NCI-H524 treated with DMSO at 0.1 percent for 48 hours (cell line): ENCODE data around the gene SDHAF1.
"Not testable (repeated sequence)": the region's sequence is repeated elsewhere in the genome, so short reads cannot be mapped to it uniquely, and the experiment has no call there.

Experiments used
- DNase-seq: peaks from one replicate; lab custom pipeline; 2025; lab: John Stamatoyannopoulos, UW

Gene SDHAF1, protein sequence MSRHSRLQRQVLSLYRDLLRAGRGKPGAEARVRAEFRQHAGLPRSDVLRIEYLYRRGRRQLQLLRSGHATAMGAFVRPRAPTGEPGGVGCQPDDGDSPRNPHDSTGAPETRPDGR

GRCh38 chr19:35995048-35995993 lies at the start of gene SDHAF1:
SDHAF1 (plus strand) TSS chr19:35995188; CDS start chr19:35995275, 87 bp downstream.
- DNase-seq = peak; percentile 85

DNA sequence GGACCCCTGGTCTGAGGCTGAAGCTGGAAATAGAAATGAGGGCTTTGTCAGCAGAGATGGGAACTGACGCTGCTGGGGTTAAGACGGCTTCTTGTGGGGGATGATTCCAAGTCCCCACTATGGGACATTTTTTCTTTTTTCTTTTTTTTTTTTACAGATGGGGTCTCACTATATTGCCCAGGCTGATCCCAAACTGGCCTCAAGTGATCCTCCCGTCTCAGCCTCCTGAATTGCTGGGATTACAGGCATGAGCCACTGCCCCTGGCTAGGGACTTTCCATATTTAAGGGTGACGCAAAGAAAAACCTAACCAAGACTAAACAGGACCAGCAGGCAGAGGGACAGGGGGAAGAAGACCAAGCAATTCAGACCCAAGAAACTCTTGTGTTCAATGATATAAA lies 48.8 kb upstream of the SDHAF1 start:
- no peak for DNase-seq

GRCh38 chr19:35949131-35949530 lies 45.9 kb upstream of the SDHAF1 start:
- DNase-seq = no peak

DNA sequence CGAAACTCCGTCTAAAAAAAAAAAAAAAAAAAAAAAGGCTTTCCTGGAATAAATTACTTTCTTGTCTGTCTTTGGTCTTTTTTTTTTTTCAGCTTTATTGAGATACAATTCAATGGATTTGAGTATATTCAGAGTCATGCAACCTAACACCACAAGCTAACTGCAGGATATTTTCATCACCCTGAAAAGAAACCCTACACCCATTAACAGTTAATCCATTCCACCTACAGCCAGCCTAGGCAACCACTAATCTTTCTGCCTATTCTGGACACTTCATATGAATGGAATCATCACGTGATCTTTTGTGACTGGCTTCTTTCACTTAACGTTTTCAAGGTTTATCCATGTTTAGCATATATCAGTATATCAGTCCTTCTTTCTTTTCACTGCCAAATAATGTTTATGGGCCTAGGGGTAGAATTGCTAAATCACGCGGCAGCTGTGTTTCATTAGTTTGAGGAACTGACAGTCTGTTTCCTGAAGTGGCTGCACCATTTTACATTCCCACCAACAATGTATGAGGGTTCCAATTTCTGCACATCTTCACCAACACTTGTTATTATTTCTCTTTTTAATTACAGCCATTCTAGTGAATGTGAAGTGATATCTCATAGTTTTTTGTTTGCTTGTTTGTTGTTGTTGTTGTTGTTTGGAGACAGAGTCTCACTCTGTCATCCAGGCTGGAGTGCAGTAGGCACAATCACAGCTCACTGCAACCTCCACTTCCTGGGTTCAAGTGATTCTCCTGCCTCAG lies 38.9 kb upstream of the SDHAF1 start:
- peak; percentile 44 for DNase-seq

DNA sequence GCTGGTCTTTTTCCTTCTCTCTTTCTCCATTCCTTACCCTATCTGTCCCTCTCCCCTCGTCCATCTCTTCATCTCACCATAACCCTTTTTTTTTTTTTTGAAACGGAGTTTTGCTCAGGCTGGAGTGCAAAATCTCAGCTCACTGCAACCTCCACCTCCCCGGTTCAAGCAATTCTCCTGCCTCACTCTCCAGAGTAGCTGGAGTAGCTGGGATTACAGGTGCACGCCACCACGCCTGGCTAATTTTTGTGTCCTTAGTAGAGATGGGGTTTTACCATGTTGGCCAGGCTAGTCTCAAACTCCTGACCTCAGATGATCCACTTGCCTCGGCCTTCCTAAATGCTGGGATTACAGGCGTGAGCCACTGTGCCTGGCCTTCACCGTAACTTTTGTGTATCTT lies 37.6 kb upstream of the SDHAF1 start:
- not testable (repeated sequence) for DNase-seq

DNA sequence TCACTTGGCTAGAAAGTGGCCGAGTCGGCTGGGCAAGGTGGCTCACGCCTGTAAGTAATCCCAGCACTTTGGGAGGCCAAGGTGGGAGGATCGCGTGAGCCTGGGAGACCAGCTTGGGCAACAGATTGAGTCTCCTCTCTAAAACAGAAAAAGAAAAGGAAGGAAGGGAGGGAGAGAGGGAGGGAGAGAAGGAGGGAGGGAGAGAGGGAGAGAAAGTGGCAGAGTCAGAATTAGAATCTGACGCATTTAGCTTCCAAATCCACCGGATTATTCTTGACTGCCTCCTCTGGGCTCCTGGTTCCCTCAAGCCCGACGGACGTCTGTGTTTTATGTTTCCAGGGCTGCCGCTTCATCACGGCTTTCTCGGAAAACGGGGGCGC lies 36.3 kb upstream of the SDHAF1 start:
- no peak for DNase-seq

DNA sequence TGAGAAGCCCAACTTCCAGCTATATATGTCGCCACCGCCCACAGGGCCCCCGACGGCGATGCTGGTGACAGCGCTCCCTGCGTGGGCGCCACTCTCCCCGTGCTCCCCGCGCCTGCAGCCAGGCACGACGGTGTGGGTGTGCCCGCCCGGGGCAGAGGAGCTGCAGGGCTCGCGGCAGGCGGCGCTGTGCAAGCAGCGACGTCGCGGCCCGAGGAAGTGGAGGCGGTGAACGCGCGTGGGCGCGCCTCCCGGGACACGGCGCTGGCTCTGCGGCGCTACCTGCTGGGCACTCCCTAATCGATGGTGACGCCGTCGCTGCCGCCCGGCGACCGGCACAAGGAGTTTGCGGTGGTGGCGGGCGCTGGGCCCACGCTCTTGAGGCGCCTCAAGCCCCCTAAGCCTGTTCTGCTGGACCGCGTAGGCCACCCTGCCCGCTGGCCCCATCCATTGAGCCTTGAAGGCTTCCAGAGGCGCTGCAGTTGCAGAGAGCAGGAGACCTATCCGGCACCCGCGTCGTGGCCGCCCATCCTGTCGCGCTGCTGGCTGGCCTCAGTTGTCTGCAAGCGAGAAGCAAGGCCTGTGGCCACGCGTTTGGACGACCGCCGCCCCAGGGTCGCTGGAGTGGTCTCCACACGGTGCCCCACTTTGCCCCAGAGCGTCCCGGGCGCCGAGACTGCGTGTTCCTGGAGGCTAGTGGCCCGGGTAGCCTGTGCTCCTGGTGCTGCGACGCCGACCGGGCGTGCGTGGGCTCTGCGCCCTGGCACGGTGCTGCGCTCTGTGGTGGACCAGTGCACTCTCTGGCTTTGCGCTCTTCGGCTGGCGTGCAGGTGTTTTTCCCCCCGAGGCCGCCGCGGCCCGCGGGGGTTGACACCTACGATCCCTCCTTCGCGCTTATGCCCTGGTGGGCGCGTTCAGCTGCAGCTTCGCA lies 35.7 kb upstream of the SDHAF1 start:
- no peak for DNase-seq

DNA sequence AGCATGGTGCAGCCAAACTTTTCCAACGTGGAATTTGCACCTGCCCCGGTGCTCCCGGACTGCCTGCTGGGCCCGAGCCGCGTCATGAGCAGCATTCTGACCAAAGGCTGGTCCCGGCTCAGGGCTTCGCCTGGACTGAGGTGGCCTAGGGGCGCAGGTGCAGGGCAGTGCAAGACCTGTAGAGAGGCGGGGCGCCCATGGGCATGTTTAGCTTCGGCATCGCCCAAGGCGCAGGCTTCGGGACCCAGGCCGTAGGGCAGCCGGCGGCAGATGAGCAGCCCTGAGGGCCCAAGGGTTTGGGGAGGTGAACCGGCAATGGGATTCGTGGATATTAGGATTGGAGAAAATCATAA lies 35.0 kb upstream of the SDHAF1 start:
- DNase-seq = no peak

- DNase-seq = no peak
Observed at GRCh38 chr19:35960432-35960972, 34.5 kb upstream of the SDHAF1 start.

DNA sequence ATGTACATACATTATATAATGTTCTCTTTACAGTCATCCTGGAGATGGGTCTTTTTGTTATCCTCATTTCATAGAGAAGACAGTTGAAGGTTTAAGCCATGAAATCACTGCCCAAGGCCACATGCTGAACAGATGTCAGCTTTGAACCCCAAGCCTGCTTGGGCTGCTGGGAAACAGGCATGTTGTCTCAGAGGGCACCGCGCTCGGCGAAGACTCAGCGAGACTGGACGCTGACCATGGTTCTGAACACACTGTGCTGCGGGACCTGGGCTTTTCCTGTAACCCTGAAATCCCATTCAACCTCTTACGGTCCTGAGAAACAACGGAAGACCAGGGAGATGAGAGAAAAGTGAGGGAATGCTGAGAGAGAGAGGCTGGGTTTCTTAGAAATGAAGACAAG lies 31.5 kb upstream of the SDHAF1 start:
- DNase-seq = no peak

GRCh38 chr19:35966771-35967170 lies 28.2 kb upstream of the SDHAF1 start:
- no peak for DNase-seq

- DNase-seq = peak; percentile 83
Observed at GRCh38 chr19:35973487-35973886, 21.5 kb upstream of the SDHAF1 start.

GRCh38 chr19:35975608-35976214 lies 19.3 kb upstream of the SDHAF1 start:
- no peak for DNase-seq

DNA sequence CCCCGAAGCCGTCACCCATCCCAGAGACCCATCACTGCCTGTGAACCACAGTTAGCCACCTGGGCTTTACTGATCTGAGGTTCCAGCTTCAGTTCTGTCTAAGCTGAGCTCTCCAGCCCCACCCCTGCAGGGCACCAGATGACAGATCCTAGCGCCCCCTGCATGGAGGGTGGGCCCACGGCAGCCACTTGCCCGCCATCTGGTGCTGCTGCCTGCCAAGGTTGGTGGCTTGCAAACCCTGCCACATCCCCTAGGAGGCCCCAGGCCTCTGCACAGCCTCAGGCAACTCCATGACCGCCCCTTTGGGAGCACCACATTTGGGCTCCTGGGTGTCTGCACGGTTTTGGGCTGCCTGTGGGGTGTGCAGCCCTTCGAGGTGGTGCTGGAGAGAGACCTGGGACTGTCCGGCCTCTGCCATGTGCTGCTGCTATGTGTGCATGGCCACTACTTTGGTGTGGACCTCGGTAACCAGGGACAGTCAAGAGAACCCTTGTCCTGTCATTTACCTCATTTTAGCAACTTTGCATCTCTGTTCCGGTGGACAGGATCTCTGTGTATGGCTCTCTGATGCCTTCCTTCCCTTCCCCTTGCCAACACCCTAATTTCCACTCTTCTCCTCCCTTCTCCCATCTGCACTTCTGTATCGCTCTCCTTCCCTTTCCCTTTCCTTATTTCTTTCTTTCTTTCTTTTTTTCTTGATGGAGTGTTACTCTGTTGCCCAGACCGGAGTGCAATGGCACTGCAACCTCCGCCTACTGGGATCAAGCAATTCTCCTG lies 17.4 kb upstream of the SDHAF1 start:
- DNase-seq = peak; percentile 80

DNA sequence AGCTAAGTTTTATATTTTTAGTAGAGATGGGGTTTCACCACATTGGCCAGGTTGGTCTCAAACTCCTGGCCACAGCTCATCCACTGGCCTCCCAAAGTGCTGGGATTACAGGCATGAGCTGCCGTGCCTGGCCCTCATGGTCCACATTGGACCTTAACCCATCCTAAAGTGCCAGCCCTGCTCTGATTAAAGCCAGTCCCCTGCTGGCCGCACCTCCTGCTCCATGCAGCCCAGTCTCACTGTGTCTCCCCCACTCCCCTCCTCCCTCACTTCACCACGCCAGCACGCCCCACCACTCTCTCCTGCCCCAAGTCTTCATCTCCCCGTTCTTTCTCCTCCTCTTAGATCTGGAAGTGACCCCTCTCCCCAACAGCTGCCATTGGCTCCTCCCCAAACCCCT lies 16.7 kb upstream of the SDHAF1 start:
- DNase-seq = no peak

- no peak for DNase-seq
Observed at GRCh38 chr19:35978832-35979365, 16.1 kb upstream of the SDHAF1 start.

GRCh38 chr19:35980997-35981396 lies 14.0 kb upstream of the SDHAF1 start:
- not testable (repeated sequence) for DNase-seq

GRCh38 chr19:35983177-35983576 lies 11.8 kb upstream of the SDHAF1 start:
- DNase-seq = no peak

- DNase-seq = no peak
Observed at GRCh38 chr19:35986111-35986510, 8.9 kb upstream of the SDHAF1 start.
